ENCODE data around the gene RALGPS1. TPM values are rescaled to one million over a fixed set of nuclear protein-coding genes. Genes with fewer than 3 reads are reported as not detected.

The RALGPS1 gene
- total and polyA plus RNA-seq, 8 donors, result 4.7 to 150 (median 42.2) TPM

DNA sequence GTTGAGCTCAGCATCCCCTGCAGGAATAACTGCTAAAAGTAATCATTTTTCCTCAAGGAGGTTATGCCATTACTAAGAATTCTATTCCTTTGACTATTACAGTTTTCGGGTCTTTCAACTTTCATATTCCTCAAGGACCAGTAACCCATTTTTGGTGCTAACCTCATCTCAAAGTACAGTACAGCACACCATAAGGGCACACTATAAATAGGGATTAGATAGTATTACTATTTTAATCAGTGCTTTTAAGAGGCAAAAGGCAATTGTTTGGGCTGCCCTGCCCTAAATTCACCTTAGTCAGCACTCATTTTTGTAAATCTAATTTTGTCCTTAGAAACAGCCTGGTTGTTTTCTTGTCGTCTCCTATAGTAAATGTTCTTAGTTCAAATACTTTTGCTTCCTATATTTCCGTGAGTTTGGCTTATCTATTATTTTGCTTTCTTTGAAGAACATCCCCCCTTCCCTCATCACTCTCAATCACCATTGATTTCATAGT is 336.4 kb downstream of the RALGPS1 start:
- Histone ChIP-seq H3K9me3 (no peaks in the 10 kb centered on the region), H3K4me1 (peaks cover 0 to under 1% (median 0%) of the 10 kb centered on the region in 4 donors), H3K27me3 (no peaks in the 10 kb centered on the region), H3K27ac (no peak overlapping the region), H3K4me3 (no peak overlapping the region), H3K36me3 (no peaks in the 10 kb centered on the region)
- TF ChIP-seq, protein P1, sequence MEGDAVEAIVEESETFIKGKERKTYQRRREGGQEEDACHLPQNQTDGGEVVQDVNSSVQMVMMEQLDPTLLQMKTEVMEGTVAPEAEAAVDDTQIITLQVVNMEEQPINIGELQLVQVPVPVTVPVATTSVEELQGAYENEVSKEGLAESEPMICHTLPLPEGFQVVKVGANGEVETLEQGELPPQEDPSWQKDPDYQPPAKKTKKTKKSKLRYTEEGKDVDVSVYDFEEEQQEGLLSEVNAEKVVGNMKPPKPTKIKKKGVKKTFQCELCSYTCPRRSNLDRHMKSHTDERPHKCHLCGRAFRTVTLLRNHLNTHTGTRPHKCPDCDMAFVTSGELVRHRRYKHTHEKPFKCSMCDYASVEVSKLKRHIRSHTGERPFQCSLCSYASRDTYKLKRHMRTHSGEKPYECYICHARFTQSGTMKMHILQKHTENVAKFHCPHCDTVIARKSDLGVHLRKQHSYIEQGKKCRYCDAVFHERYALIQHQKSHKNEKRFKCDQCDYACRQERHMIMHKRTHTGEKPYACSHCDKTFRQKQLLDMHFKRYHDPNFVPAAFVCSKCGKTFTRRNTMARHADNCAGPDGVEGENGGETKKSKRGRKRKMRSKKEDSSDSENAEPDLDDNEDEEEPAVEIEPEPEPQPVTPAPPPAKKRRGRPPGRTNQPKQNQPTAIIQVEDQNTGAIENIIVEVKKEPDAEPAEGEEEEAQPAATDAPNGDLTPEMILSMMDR (IDR thresholded peaks at IDR 0.05), result no peak
- TF ChIP-seq EP300 (IDR thresholded peaks at IDR 0.05) (no peak), POLR2A (IDR thresholded peaks at IDR 0.05) (no peak), POLR2AphosphoS5 (IDR thresholded peaks at IDR 0.05) (no peak)
- DNase-seq, result no peak
- 77 to 93% (median 91%) methylated on average over 3 of the region's 3 CpGs for WGBS, 5 donors
- intact Hi-C loops (cut with DNase I; ENCODE audit: low total_unique reads), result no loop called here

DNA sequence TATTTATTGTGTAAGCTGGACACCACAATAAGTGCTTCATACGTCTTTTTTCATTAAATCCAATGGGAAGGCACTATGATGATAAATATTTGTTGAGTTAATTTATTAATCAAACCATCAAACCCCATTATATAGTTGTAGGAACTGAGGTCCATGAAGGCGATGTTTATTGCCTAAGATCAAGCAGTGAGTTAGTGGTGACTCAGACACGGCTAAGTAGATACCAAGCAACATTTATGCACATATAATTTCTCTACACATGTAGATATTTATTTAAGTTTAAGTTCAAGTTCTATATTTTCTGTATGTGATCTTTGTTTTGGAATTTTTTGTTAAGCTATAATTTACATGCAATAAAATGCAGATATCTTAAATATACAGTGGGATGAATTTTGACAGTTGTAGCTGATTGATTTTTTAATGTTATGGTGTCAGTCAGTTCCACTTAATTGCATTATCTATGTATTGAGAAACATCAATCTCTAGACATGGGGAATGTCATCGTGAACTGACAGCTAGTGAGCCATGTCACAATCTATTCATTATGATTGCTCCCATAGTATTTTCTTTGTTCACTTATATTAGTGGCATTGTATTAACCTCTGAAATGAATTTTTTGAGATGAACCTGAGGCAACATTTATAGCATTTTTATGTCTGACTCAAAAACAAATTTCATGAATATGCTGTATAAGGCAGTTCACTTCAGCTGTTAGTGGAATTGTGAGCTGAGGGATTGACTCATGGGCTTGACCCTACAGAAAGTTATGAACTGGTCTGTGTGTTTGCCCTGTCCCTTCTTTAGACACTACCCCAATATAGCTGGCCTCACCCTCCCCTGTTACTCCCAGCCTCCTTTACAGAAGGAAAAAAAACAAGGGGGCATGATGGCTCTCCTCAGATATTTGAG is 338.1 kb downstream of the RALGPS1 start:
- TF ChIP-seq EP300 (IDR thresholded peaks at IDR 0.05), result no peak
- TF ChIP-seq POLR2A (IDR thresholded peaks at IDR 0.05), result no peak
- TF ChIP-seq, protein P1 (IDR thresholded peaks at IDR 0.05), result no peak
- TF ChIP-seq POLR2AphosphoS5 (IDR thresholded peaks at IDR 0.05), result no peak
- Histone ChIP-seq H3K27ac (no peak overlapping the region), H3K36me3 (no peaks in the 10 kb centered on the region), H3K4me3 (no peak overlapping the region), H3K9me3 (no peaks in the 10 kb centered on the region), H3K4me1 (no peaks in the 10 kb centered on the region), H3K27me3 (no peaks in the 10 kb centered on the region)
- intact Hi-C loops (cut with DNase I; ENCODE audit: low total_unique reads), result no loop called here
- DNase-seq, result no peak
- 86 to 94% (median 90%) methylated on average over 4 of the region's 4 CpGs for WGBS, 5 donors

DNA sequence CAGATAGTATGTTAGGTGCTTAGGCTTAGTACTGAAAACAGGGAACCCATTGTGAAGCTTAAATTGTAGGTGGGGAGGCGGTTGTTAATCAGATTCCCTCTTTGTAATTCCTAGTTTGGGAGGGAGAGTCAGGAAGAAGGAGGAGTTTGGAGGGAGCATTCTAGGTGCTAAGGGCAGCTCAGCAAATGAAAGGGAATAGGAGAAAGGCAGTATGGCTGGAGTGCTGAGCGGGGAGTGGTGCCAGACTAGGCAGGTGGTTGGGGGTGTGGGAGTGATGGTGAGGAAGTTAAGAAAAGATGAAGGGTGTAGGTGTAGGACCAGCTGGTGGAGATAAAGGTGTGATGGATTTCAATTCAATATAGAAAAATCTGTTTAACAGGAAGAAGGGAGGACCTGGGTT is 338.9 kb downstream of the RALGPS1 start:
- H3K36me3 ChIP-seq, result no peaks in the 10 kb centered on the region
- no peak for DNase-seq
- no peaks in the 10 kb centered on the region for H3K4me1 ChIP-seq
- H3K27ac ChIP-seq, result no peak overlapping the region
- H3K9me3 ChIP-seq, result no peaks in the 10 kb centered on the region
- H3K27me3 ChIP-seq, result no peaks in the 10 kb centered on the region
- H3K4me3 ChIP-seq, result no peak overlapping the region
- intact Hi-C loops (cut with DNase I; ENCODE audit: low total_unique reads), result no loop called here
- WGBS, 5 donors, result 92 to 95% (median 93%) methylated on average over 2 of the region's 2 CpGs
- no peak for TF ChIP-seq EP300 (IDR thresholded peaks at IDR 0.05)
- no peak for TF ChIP-seq POLR2A (IDR thresholded peaks at IDR 0.05)
- TF ChIP-seq POLR2AphosphoS5 (IDR thresholded peaks at IDR 0.05), result no peak
- TF ChIP-seq, protein P1 (IDR thresholded peaks at IDR 0.05), result no peak

DNA sequence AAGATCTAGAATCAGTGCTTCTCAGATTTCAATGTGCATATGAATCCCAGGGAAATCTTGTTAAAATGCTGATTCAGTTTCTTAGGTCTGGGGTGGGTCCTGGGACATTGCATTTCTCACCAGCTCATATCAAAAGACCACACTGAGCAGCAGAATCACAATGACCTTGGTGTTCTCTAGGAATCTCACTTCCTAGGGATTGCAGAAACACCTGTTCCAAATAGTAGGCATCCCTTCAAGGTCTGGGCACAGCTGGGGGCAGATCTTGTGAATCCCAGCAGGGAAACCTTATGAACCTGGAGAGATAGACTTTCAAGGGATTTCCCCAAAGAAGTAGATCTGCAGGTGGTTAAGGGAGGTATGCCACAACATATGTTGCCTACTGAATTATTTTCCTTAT is 341.1 kb downstream of the RALGPS1 start:
- H3K36me3 ChIP-seq, result no peaks in the 10 kb centered on the region
- DNase-seq, result no peak
- no peaks in the 10 kb centered on the region for H3K4me1 ChIP-seq
- H3K9me3 ChIP-seq, result no peaks in the 10 kb centered on the region
- no peak overlapping the region for H3K27ac ChIP-seq
- TF ChIP-seq POLR2AphosphoS5 (IDR thresholded peaks at IDR 0.05) (no peak), POLR2A (IDR thresholded peaks at IDR 0.05) (no peak), EP300 (IDR thresholded peaks at IDR 0.05) (no peak)
- TF ChIP-seq, protein P1 (IDR thresholded peaks at IDR 0.05), result no peak
- intact Hi-C loops (cut with DNase I; ENCODE audit: low total_unique reads), result no loop called here
- no peak overlapping the region for H3K4me3 ChIP-seq
- H3K27me3 ChIP-seq, result no peaks in the 10 kb centered on the region
